Vagina (tissue), 2 donors: Measurements from ENCODE around the gene FAM240B. TPM values are rescaled to one million over a fixed set of nuclear protein-coding genes. Genes with fewer than 3 reads are reported as not detected.

ENCODE experiments used
- DNase-seq, 2 donors: peaks; one replicate each; pipeline ENCODE4 v3.0.0-alpha.2; 2017; ENCODE audit errors: extremely low spot score in 2 of 2
- H3K27ac ChIP-seq: fragments of 200-600 bp; sonication (generic); one replicate; pipeline ENCODE4 v1.5.1; 2019
- H3K27me3 ChIP-seq: fragments of 200-600 bp; sonication (generic); one replicate; pipeline ENCODE4 v1.5.1; 2019
- H3K36me3 ChIP-seq, 2 donors: fragments of 200-600 bp; sonication (generic); one replicate each; pipeline ENCODE4 v1.5.1; 2017 to 2019
- H3K4me1 ChIP-seq: fragments of 200-600 bp; sonication (generic); one replicate; pipeline ENCODE4 v1.5.1; 2019
- H3K4me3 ChIP-seq, 2 donors: fragments of 200-600 bp; sonication (generic); 1 replicate in 1 of 2; 2 replicates in 1 of 2; pipeline ENCODE4 v1.5.1; 2016 to 2019
- H3K9me3 ChIP-seq: fragments of 200-600 bp; sonication (generic); one replicate; pipeline ENCODE4 v1.5.1; 2019
- POLR2A ChIP-seq, 2 donors: fragments of 450-650 bp; IDR thresholded peaks; one replicate each; pipeline ENCODE4 v1.6.1; 2017; ENCODE audit warnings: antibody characterized with exemption in 2 of 2, mild to moderate bottlenecking in 2 of 2, moderate library complexity in 2 of 2
- POLR2AphosphoS5 ChIP-seq, 2 donors: sonication (generic); formaldehyde crosslinking; IDR thresholded peaks; one replicate each; pipeline ENCODE4 v1.9.0; 2017; ENCODE audit warnings: antibody characterized with exemption in 2 of 2, mild to moderate bottlenecking in 2 of 2, low read depth in 1 of 2; ENCODE audit not compliant: insufficient read depth in 1 of 2
- intact Hi-C: fragments of 100-400 bp; cut with DNase I; formaldehyde crosslinking; loops from one replicate; pipeline ENCODE4 v1.15.1; 2023
- total RNA-seq: library from RNA; depleted of rRNA; stranded (reverse); fragments of >200 nt; gene quantifications from one replicate; pipeline ENCODE4 v1.2.3, GENCODE V29; 2016
- TF ChIP-seq, protein P1 (sequence below), 3 experiments: fragments of 450-650 bp in 2 of 3; fragments of 200-600 bp in 1 of 3; sonication (generic) in 1 of 3; IDR thresholded peaks; one replicate each; pipeline ENCODE4 v1.5.1; 2017 to 2019; ENCODE audit warnings: antibody characterized with exemption in 3 of 3, mild to moderate bottlenecking in 2 of 3, moderate library complexity in 2 of 3

The FAM240B gene
- not detected for total RNA-seq

- intact Hi-C loops = no loop called here
- TF ChIP-seq, protein P1, sequence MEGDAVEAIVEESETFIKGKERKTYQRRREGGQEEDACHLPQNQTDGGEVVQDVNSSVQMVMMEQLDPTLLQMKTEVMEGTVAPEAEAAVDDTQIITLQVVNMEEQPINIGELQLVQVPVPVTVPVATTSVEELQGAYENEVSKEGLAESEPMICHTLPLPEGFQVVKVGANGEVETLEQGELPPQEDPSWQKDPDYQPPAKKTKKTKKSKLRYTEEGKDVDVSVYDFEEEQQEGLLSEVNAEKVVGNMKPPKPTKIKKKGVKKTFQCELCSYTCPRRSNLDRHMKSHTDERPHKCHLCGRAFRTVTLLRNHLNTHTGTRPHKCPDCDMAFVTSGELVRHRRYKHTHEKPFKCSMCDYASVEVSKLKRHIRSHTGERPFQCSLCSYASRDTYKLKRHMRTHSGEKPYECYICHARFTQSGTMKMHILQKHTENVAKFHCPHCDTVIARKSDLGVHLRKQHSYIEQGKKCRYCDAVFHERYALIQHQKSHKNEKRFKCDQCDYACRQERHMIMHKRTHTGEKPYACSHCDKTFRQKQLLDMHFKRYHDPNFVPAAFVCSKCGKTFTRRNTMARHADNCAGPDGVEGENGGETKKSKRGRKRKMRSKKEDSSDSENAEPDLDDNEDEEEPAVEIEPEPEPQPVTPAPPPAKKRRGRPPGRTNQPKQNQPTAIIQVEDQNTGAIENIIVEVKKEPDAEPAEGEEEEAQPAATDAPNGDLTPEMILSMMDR (IDR thresholded peaks at IDR 0.05) = no peak
- TF ChIP-seq POLR2A (IDR thresholded peaks at IDR 0.05) = no peak
- no peak for TF ChIP-seq POLR2AphosphoS5 (IDR thresholded peaks at IDR 0.05; ENCODE audit: insufficient read depth in 1 of 2, low read depth in 1 of 2)
These were observed at the start of gene FAM240B for GRCh38 chr9:38720083-38720745. FAM240B (minus strand) TSS chr9:38720133; CDS start chr9:38703999, 16,134 bp downstream.

GRCh38 chr9:38768351-38768761 lies 48.4 kb upstream of the FAM240B start:
- intact Hi-C loops = no loop called here

More at GRCh38 chr9:38720083-38720745, at the start of gene FAM240B:
- H3K4me3 ChIP-seq = no peak within 1 kb of the TSS
- DNase-seq = no peak
- H3K9me3 ChIP-seq = no peaks in the 10 kb centered on the region
- H3K4me1 ChIP-seq = no peaks in the 10 kb centered on the region
- H3K27me3 ChIP-seq = no peaks in the 10 kb centered on the region
- no peak within 1 kb of the TSS for H3K27ac ChIP-seq
- no peaks in the 10 kb centered on the region for H3K36me3 ChIP-seq

DNA sequence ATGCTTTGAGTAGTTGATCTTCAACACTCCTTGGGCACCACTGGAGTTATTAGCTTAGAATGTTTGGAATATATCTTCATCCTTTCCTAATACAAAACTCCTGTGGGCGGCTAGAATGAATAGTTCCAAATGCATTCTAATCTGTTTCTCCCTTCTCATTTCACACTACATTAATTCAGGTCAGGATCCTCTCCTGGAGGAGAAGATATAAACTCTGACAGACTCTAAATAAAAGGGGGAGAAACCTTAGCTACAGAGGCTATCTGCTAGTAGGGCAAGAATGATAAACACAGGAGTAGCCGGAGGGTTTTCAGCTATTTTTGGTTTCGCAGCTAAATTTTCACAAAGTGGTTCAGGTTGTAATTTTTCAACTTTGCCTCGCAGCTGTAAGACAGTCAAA lies 45.2 kb upstream of the FAM240B start:
- Histone ChIP-seq H3K4me1 (no peaks in the 10 kb centered on the region), H3K4me3 (no peak overlapping the region), H3K9me3 (no peaks in the 10 kb centered on the region), H3K27me3 (no peaks in the 10 kb centered on the region), H3K27ac (no peak overlapping the region), H3K36me3 (no peaks in the 10 kb centered on the region)
- intact Hi-C loops = no loop called here
- DNase-seq = no peak
- TF ChIP-seq, protein P1 (IDR thresholded peaks at IDR 0.05) = no peak
- no peak for TF ChIP-seq POLR2A (IDR thresholded peaks at IDR 0.05)
- no peak for TF ChIP-seq POLR2AphosphoS5 (IDR thresholded peaks at IDR 0.05; ENCODE audit: insufficient read depth in 1 of 2, low read depth in 1 of 2)

More at GRCh38 chr9:38768351-38768761, 48.4 kb upstream of the FAM240B start:
- no peaks in the 10 kb centered on the region for H3K27me3 ChIP-seq
- TF ChIP-seq, protein P1 (IDR thresholded peaks at IDR 0.05) = no peak
- TF ChIP-seq POLR2AphosphoS5 (IDR thresholded peaks at IDR 0.05; ENCODE audit: insufficient read depth in 1 of 2, low read depth in 1 of 2) (no peak), POLR2A (IDR thresholded peaks at IDR 0.05) (no peak)
- DNase-seq = no peak
- H3K36me3 ChIP-seq = no peaks in the 10 kb centered on the region
- H3K27ac ChIP-seq = no peak overlapping the region
- no peaks in the 10 kb centered on the region for H3K4me1 ChIP-seq
- no peaks in the 10 kb centered on the region for H3K9me3 ChIP-seq
- H3K4me3 ChIP-seq = no peak overlapping the region

DNA sequence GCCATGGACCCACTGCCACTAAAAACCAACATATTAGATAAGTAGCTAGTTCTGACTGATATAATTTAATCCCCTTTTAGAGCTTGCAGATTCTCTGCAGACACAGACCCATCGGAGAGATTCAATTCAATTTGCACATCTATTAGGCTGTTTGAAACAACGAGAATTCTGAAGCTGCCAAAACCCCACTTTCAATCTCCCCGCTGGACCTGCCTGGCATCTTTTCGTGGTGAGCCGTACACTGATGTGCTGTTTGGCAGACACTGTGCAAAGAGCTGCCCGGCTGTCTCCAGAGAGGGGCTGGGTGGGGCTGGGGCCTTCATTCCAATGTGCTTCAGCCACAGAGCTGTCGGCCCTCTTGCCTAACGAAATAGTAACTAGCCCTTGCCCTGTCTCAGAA lies 42.1 kb upstream of the FAM240B start:
- Histone ChIP-seq H3K27ac (no peak overlapping the region), H3K4me3 (no peak overlapping the region), H3K9me3 (no peaks in the 10 kb centered on the region), H3K36me3 (no peaks in the 10 kb centered on the region), H3K27me3 (no peaks in the 10 kb centered on the region), H3K4me1 (no peaks in the 10 kb centered on the region)
- DNase-seq = no peak
- intact Hi-C loops = no loop called here
- no peak for TF ChIP-seq POLR2A (IDR thresholded peaks at IDR 0.05)
- TF ChIP-seq POLR2AphosphoS5 (IDR thresholded peaks at IDR 0.05; ENCODE audit: insufficient read depth in 1 of 2, low read depth in 1 of 2) = no peak
- TF ChIP-seq, protein P1 (IDR thresholded peaks at IDR 0.05) = no peak

DNA sequence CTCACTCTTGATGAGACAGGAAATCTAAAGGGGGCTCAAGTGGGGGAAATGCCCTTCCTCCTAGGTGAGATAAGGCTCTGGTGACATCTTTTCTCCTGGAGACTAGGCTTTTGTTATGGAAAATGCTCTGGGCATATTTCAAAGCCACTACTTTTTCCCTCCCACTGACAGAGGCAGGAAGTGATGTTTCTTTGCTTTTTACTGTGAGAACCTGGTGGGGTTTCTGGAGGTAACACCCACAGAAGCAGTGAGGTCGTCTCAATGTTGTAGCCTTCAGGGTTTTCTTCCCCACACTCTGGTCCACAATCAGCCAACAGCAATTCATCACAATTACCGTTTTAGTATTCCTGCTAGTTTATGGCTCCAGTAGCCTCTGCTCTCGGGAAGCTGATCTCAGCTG lies 41.4 kb upstream of the FAM240B start:
- Histone ChIP-seq H3K36me3 (no peaks in the 10 kb centered on the region), H3K4me1 (no peaks in the 10 kb centered on the region), H3K9me3 (no peaks in the 10 kb centered on the region), H3K27me3 (no peaks in the 10 kb centered on the region), H3K27ac (no peak overlapping the region), H3K4me3 (no peak overlapping the region)
- TF ChIP-seq POLR2AphosphoS5 (IDR thresholded peaks at IDR 0.05; ENCODE audit: insufficient read depth in 1 of 2, low read depth in 1 of 2) = no peak
- TF ChIP-seq, protein P1 (IDR thresholded peaks at IDR 0.05) = no peak
- TF ChIP-seq POLR2A (IDR thresholded peaks at IDR 0.05) = no peak
- no peak for DNase-seq
- intact Hi-C loops = no loop called here
